Testis (tissue), 2 donors: ENCODE data around the gene RASL11B.

Experiments used
- POLR2A ChIP-seq: fragments of 450-650 bp; IDR thresholded peaks from one replicate; pipeline ENCODE4 v1.6.1; 2017; ENCODE audit warnings: antibody characterized with exemption, mild to moderate bottlenecking, moderate library complexity
- TF ChIP-seq, protein P1 (sequence below), 3 experiments: fragments of 450-650 bp in 2 of 3; fragments of 200-600 bp in 1 of 3; sonication (generic) in 1 of 3; IDR thresholded peaks; one replicate each; pipeline ENCODE4 v1.5.1; 2016 to 2019; ENCODE audit warnings: antibody characterized with exemption in 3 of 3, mild to moderate bottlenecking in 2 of 3, moderate library complexity in 1 of 3

DNA sequence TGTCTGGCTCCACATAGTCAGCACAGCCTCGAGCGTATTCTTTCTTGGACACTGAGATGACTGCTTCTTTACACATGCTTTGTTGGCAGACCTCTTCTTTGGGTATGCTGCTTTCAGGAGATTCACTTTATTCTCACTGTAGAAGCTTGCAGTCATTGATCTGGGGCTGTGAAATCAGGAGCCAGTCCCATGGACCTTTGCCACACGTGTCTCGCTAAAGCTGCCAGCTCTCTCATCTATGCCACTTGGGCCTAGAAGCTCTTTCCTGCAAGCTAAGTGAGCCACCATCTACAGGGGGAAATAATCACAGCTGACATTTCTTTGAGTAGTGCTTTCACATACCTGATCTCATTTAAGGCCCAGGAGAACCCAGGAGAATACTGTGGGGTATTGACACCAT is 5.0 kb downstream of the RASL11B start:
- no peak for TF ChIP-seq POLR2A
- TF ChIP-seq, protein P1, sequence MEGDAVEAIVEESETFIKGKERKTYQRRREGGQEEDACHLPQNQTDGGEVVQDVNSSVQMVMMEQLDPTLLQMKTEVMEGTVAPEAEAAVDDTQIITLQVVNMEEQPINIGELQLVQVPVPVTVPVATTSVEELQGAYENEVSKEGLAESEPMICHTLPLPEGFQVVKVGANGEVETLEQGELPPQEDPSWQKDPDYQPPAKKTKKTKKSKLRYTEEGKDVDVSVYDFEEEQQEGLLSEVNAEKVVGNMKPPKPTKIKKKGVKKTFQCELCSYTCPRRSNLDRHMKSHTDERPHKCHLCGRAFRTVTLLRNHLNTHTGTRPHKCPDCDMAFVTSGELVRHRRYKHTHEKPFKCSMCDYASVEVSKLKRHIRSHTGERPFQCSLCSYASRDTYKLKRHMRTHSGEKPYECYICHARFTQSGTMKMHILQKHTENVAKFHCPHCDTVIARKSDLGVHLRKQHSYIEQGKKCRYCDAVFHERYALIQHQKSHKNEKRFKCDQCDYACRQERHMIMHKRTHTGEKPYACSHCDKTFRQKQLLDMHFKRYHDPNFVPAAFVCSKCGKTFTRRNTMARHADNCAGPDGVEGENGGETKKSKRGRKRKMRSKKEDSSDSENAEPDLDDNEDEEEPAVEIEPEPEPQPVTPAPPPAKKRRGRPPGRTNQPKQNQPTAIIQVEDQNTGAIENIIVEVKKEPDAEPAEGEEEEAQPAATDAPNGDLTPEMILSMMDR (IDR thresholded peaks at IDR 0.05) = no peak
